HEK293 (cell line): Measurements from ENCODE around the gene PPFIA4.

Experiments
- CTCF ChIP-seq: fragments of 450-650 bp; formaldehyde crosslinking; IDR thresholded peaks from 2 replicates; pipeline ENCODE4 v1.5.1; 2016; ENCODE audit warnings: missing biosample characterization, missing genetic modification characterization
- EGR2 ChIP-seq: fragments of 450-650 bp; formaldehyde crosslinking; IDR thresholded peaks from 2 replicates; pipeline ENCODE4 v1.5.1; 2016; ENCODE audit warnings: low read depth, missing biosample characterization, missing genetic modification characterization
- ELK4 ChIP-seq: IDR thresholded peaks from 2 replicates; pipeline ENCODE4 v1.6.1; 2011; ENCODE audit warnings: mild to moderate bottlenecking, low read depth, low read length, borderline replicate concordance
- PATZ1 ChIP-seq: fragments of 450-650 bp; formaldehyde crosslinking; IDR thresholded peaks from 2 replicates; pipeline ENCODE4 v1.5.1; 2016; ENCODE audit warnings: missing biosample characterization, missing genetic modification characterization
- SALL2 ChIP-seq: fragments of 450-650 bp; formaldehyde crosslinking; IDR thresholded peaks from 2 replicates; pipeline ENCODE4 v1.5.0; 2017; ENCODE audit warnings: missing biosample characterization, mild to moderate bottlenecking, missing genetic modification characterization, borderline replicate concordance
- ZBTB49 ChIP-seq: fragments of 450-650 bp; formaldehyde crosslinking; IDR thresholded peaks from 2 replicates; pipeline ENCODE4 v1.5.1; 2016; ENCODE audit warnings: missing biosample characterization, missing genetic modification characterization, low read depth
- ZNF341 ChIP-seq: fragments of 450-650 bp; formaldehyde crosslinking; IDR thresholded peaks from 2 replicates; pipeline ENCODE4; 2016; ENCODE audit warnings: low read depth, missing biosample characterization, missing genetic modification characterization
- ZNF394 ChIP-seq: fragments of 450-650 bp; formaldehyde crosslinking; IDR thresholded peaks from 2 replicates; pipeline ENCODE4 v1.5.1; 2016; ENCODE audit warnings: missing biosample characterization, missing genetic modification characterization, mild to moderate bottlenecking, moderate library complexity, borderline replicate concordance
- ZNF416 ChIP-seq: fragments of 450-650 bp; formaldehyde crosslinking; IDR thresholded peaks from 2 replicates; pipeline ENCODE4 v1.5.1; 2016; ENCODE audit warnings: missing biosample characterization, missing genetic modification characterization
- ZNF423 ChIP-seq: fragments of 450-650 bp; formaldehyde crosslinking; IDR thresholded peaks from 2 replicates; pipeline ENCODE4 v1.5.1; 2016; ENCODE audit warnings: missing biosample characterization, missing genetic modification characterization
- ZNF513 ChIP-seq: fragments of 450-650 bp; IDR thresholded peaks from 2 replicates; pipeline ENCODE4 v1.5.1; 2018; ENCODE audit warnings: missing biosample characterization, missing genetic modification characterization
- ZNF654 ChIP-seq: fragments of 450-650 bp; formaldehyde crosslinking; IDR thresholded peaks from 2 replicates; pipeline ENCODE4 v1.5.1; 2016; ENCODE audit warnings: low read depth, missing biosample characterization, missing genetic modification characterization
- ZNF707 ChIP-seq: fragments of 450-650 bp; formaldehyde crosslinking; IDR thresholded peaks from 2 replicates; pipeline ENCODE4 v1.5.1; 2016; ENCODE audit warnings: missing biosample characterization, missing genetic modification characterization

- TF ChIP-seq ZNF394 (tag by site-specific recombination) (no peak), ELK4 (no peak), ZNF513 (tag by site-specific recombination) (no peak), ZNF423 (no peak), CTCF (no peak), ZNF707 (no peak), ZNF416 (no peak), ZBTB49 (tag by site-specific recombination) (no peak), EGR2 (tag by site-specific recombination) (no peak), ZNF654 (no peak), SALL2 (tag by site-specific recombination) (no peak), PATZ1 (no peak), ZNF341 (no peak)
Measured at GRCh38 chr1:203121186-203122015, 95.1 kb downstream of the PPFIA4 start.
